SK-N-SH (cell line): ENCODE data around the gene ETS1. TPM values are rescaled to one million over a fixed set of nuclear protein-coding genes. Genes with fewer than 3 reads are reported as not detected.

ENCODE experiments used
- CTCF ChIA-PET: fragments of 300-600, 350-600 bp; formaldehyde crosslinking; extraction: SDS; loops from one replicate; lab custom pipeline; 2021; lab: Yijun Ruan, JAX
- POLR2A ChIA-PET: fragments of 350-600 bp; sonication (Branson Sonifier 250); formaldehyde crosslinking; extraction: SDS; loops from one replicate; lab custom pipeline; 2020; ENCODE audit warnings: antibody characterized with exemption, inconsistent platforms; lab: Yijun Ruan, JAX
- DNase-seq: peaks from one replicate; pipeline ENCODE4 v3.0.0; 2012
- H2AFZ ChIP-seq: fragments of 200-600 bp; sonication (generic); 2 replicates; pipeline ENCODE4 v1.8.1; 2016; ENCODE audit warnings: antibody characterized with exemption, mild to moderate bottlenecking, low read depth
- H3F3A ChIP-seq: fragments of 200-600 bp; sonication (generic); replicated peaks from 2 replicates; pipeline ENCODE3; 2016; ENCODE audit warnings: antibody characterized with exemption, mild to moderate bottlenecking; ENCODE audit not compliant: insufficient read depth
- H3K27ac ChIP-seq, 2 experiments: fragments of 200-500 bp in 1 of 2; fragments of 200-600 bp in 1 of 2; sonication (Bioruptor generic) in 1 of 2; sonication (generic), shearing (Covaris generic) in 1 of 2; 2 replicates each; pipeline versions ENCODE4 v1.5.1 to v1.6.1; 2014 to 2016; ENCODE audit warnings: low read depth in 2 of 2, inconsistent platforms in 1 of 2, low read length in 1 of 2, mild to moderate bottlenecking in 1 of 2, mixed read lengths in 1 of 2
- H3K27me3 ChIP-seq: fragments of 200-600 bp; sonication (generic), shearing (Covaris generic); 2 replicates; pipeline ENCODE4 v1.6.1; 2016; ENCODE audit warnings: mixed run types; ENCODE audit not compliant: insufficient read depth
- H3K36me3 ChIP-seq, 2 experiments: fragments of 200-500 bp in 1 of 2; fragments of 200-600 bp in 1 of 2; sonication (Bioruptor generic) in 1 of 2; sonication (generic) in 1 of 2; replicated peaks in 1 of 2; 2 replicates each; pipeline versions ENCODE3 to v1.5.1; 2014 to 2016; ENCODE audit warnings: low read length in 1 of 2, mild to moderate bottlenecking in 1 of 2; ENCODE audit not compliant: insufficient read depth in 2 of 2, control insufficient read depth in 1 of 2
- H3K4me1 ChIP-seq, 2 experiments: fragments of 200-500 bp in 1 of 2; fragments of 200-600 bp in 1 of 2; sonication (Bioruptor generic) in 1 of 2; sonication (generic), shearing (Covaris generic) in 1 of 2; 2 replicates each; pipeline versions ENCODE4 v1.5.1 to v1.6.1; 2014 to 2016; ENCODE audit warnings: low read depth in 1 of 2, low read length in 1 of 2, mixed run types in 1 of 2; ENCODE audit not compliant: insufficient read depth in 2 of 2, control insufficient read depth in 1 of 2
- H3K4me2 ChIP-seq: fragments of 200-600 bp; sonication (generic), shearing (Covaris generic); 2 replicates; pipeline ENCODE4 v1.6.1; 2017; ENCODE audit warnings: mixed run types
- H3K4me3 ChIP-seq, 2 experiments: fragments of 200-500 bp in 1 of 2; fragments of 200-600 bp in 1 of 2; sonication (Bioruptor generic) in 1 of 2; sonication (generic), shearing (Covaris generic) in 1 of 2; 2 replicates each; pipeline versions ENCODE4 v1.5.1 to v1.8.1; 2014 to 2016; ENCODE audit warnings: low read depth in 2 of 2, inconsistent platforms in 1 of 2, low read length in 1 of 2, mild to moderate bottlenecking in 1 of 2, mixed read lengths in 1 of 2, moderate library complexity in 1 of 2
- H3K79me2 ChIP-seq: fragments of 200-600 bp; sonication (generic); 2 replicates; pipeline ENCODE4 v1.8.1; 2017; ENCODE audit warnings: mild to moderate bottlenecking; ENCODE audit not compliant: insufficient read depth
- H3K9ac ChIP-seq: fragments of 200-600 bp; sonication (generic); 2 replicates; pipeline ENCODE4 v1.6.1; 2017; ENCODE audit warnings: mixed run types
- H3K9me2 ChIP-seq: fragments of 200-600 bp; sonication (generic); 2 replicates; pipeline ENCODE4 v1.6.1; 2017; ENCODE audit warnings: mixed run types
- H3K9me3 ChIP-seq: fragments of 200-600 bp; sonication (generic); 2 replicates; pipeline ENCODE4 v1.6.1; 2017; ENCODE audit warnings: mixed run types, mild to moderate bottlenecking, moderate library complexity
- H4K20me1 ChIP-seq: fragments of 200-600 bp; sonication (generic); 2 replicates; pipeline ENCODE4 v1.6.1; 2017; ENCODE audit warnings: mild to moderate bottlenecking, mixed run types; ENCODE audit not compliant: insufficient read depth
- FOSL2 ChIP-seq: IDR thresholded peaks from 2 replicates; pipeline ENCODE4 v1.4.0; 2012; ENCODE audit warnings: low read depth, mild to moderate bottlenecking, moderate library complexity, borderline replicate concordance
- GATA2 ChIP-seq: sonication (generic); formaldehyde crosslinking; IDR thresholded peaks from 2 replicates; pipeline ENCODE4 v1.5.0; 2020; ENCODE audit warnings: mild to moderate bottlenecking, missing genetic modification reagents
- JUND ChIP-seq: IDR thresholded peaks from 2 replicates; pipeline ENCODE4 v1.4.0; 2012
- MXI1 ChIP-seq: IDR thresholded peaks from 2 replicates; pipeline ENCODE4 v1.6.1; 2012; ENCODE audit warnings: mild to moderate bottlenecking, low read depth, low read length, improper control_type of control experiment
- NRF1 ChIP-seq: IDR thresholded peaks from 2 replicates; pipeline ENCODE4 v1.6.1; 2012; ENCODE audit warnings: low read depth, mild to moderate bottlenecking, low read length
- RCOR1 ChIP-seq: fragments of 150-350 bp; IDR thresholded peaks from 2 replicates; pipeline ENCODE4 v1.6.1; 2017; ENCODE audit warnings: antibody characterized with exemption, low read length
- SMC3 ChIP-seq: IDR thresholded peaks from 2 replicates; pipeline ENCODE4 v1.6.1; 2012; ENCODE audit warnings: low read depth, low read length, improper control_type of control experiment
- TAF1 ChIP-seq: IDR thresholded peaks from 2 replicates; pipeline ENCODE4 v1.6.1; 2012; ENCODE audit warnings: low read depth, mild to moderate bottlenecking, low read length, moderate library complexity, borderline replicate concordance
- USF1 ChIP-seq: IDR thresholded peaks from 2 replicates; pipeline ENCODE4 v1.4.0; 2012; ENCODE audit warnings: low read depth, borderline replicate concordance
- YY1 ChIP-seq: IDR thresholded peaks from 2 replicates; pipeline ENCODE4 v1.4.0; 2012; ENCODE audit warnings: low read depth, mild to moderate bottlenecking
- WGBS: methylation state at CpG from one replicate; pipeline ENCODE4 v1.1.6; 2017; ENCODE audit warnings: low lambda C conversion rate; 5-methylcytosine and 5-hydroxymethylcytosine counted together
- polyA plus RNA-seq, 3 experiments: library from polyadenylated mRNA; depleted of rRNA; stranded (reverse); fragments of >200 nt; gene quantifications; 2 replicates each; pipeline ENCODE4 v1.2.3, GENCODE V29; 2012
- TF ChIP-seq, protein P1 (sequence below): fragments of 200-600 bp; sonication (generic); IDR thresholded peaks from 2 replicates; pipeline ENCODE4 v1.6.1; 2017; ENCODE audit warnings: antibody characterized with exemption, mild to moderate bottlenecking, moderate library complexity
- TF ChIP-seq, protein P2 (sequence below): IDR thresholded peaks from 2 replicates; pipeline ENCODE4 v1.4.0; 2012; ENCODE audit warnings: low read depth

ETS1 gene
- polyA plus RNA-seq, 1 of the 3 experiments (the other 2 are of a cell fraction): 14.5 TPM

GRCh38 chr11:128474036-128474874 lies 113.1 kb downstream of the ETS1 start:
- POLR2A ChIA-PET: no interaction called here
- Histone ChIP-seq H3K9ac (peak overlapping the region; percentile 6; the same call in 1 of the 2 replicates), H3K4me3 (no peak overlapping the region), H3K27ac (peak overlapping the region in 1 of 2 experiments; percentile 99; a peak in 2 of 4 replicates), H2AFZ (no peak overlapping the region), H3K36me3 (peaks cover 46 to 74% of the 10 kb centered on the region in 2 experiments), H3K4me1 (peaks cover 18 to 23% of the 10 kb centered on the region in 2 experiments), H3K9me3 (no peaks in the 10 kb centered on the region), H4K20me1 (no peaks in the 10 kb centered on the region), H3K4me2 (0 out of 2 replicates have a peak overlapping the region, but pooled peaks have one; percentile 1), H3K27me3 (no peaks in the 10 kb centered on the region), H3F3A (peaks cover 20% of the 10 kb centered on the region), H3K79me2 (peaks cover 98% of the 10 kb centered on the region), H3K9me2 (no peaks in the 10 kb centered on the region)
- CTCF ChIA-PET: interaction anchor here (1.2 to 1.6 kb wide), 4 partner anchors 8 to 184 kb away, joined by 3 to 5 read pairs (median 4); no protein-coding TSS in a partner anchor
- TF ChIP-seq NRF1: no peak
- no peak for TF ChIP-seq MXI1
- TF ChIP-seq USF1: no peak
- TF ChIP-seq FOSL2: no peak
- TF ChIP-seq SMC3: no peak
- TF ChIP-seq, protein P1, sequence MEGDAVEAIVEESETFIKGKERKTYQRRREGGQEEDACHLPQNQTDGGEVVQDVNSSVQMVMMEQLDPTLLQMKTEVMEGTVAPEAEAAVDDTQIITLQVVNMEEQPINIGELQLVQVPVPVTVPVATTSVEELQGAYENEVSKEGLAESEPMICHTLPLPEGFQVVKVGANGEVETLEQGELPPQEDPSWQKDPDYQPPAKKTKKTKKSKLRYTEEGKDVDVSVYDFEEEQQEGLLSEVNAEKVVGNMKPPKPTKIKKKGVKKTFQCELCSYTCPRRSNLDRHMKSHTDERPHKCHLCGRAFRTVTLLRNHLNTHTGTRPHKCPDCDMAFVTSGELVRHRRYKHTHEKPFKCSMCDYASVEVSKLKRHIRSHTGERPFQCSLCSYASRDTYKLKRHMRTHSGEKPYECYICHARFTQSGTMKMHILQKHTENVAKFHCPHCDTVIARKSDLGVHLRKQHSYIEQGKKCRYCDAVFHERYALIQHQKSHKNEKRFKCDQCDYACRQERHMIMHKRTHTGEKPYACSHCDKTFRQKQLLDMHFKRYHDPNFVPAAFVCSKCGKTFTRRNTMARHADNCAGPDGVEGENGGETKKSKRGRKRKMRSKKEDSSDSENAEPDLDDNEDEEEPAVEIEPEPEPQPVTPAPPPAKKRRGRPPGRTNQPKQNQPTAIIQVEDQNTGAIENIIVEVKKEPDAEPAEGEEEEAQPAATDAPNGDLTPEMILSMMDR: no peak
- TF ChIP-seq RCOR1: no peak
- TF ChIP-seq JUND: no peak
- DNase-seq: no peak
- WGBS: 88% methylated on average over 8 of the region's 8 CpGs

GRCh38 chr11:128473636-128474035 lies 113.7 kb downstream of the ETS1 start:
- Histone ChIP-seq H2AFZ (no peak overlapping the region), H4K20me1 (no peaks in the 10 kb centered on the region), H3K9ac (no peak overlapping the region), H3K9me3 (no peaks in the 10 kb centered on the region), H3K4me3 (no peak overlapping the region), H3K9me2 (no peaks in the 10 kb centered on the region), H3K27me3 (no peaks in the 10 kb centered on the region), H3K27ac (peak overlapping the region in 1 of 2 experiments; percentile 99; a peak in 2 of 4 replicates), H3F3A (peaks cover 26% of the 10 kb centered on the region), H3K4me2 (no peak overlapping the region), H3K36me3 (peaks cover 42 to 69% of the 10 kb centered on the region in 2 experiments), H3K4me1 (peaks cover 18 to 30% of the 10 kb centered on the region in 2 experiments), H3K79me2 (peaks cover 98% of the 10 kb centered on the region)
- 89% methylated on average over 3 of the region's 4 CpGs for WGBS
- TF ChIP-seq YY1 (no peak), TAF1 (no peak), GATA2 (no peak), USF1 (no peak)
- TF ChIP-seq, protein P2, sequence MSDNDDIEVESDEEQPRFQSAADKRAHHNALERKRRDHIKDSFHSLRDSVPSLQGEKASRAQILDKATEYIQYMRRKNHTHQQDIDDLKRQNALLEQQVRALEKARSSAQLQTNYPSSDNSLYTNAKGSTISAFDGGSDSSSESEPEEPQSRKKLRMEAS: no peak
- ChIA-PET POLR2A (no interaction called here), CTCF (interaction anchor here (1.1 to 1.6 kb wide), 5 partner anchors 9 to 183 kb away, joined by 3 to 5 read pairs (median 4); no protein-coding TSS in a partner anchor)
- DNase-seq: no peak
